ENCODE results near the gene TICRR. TPM values are rescaled to one million over a fixed set of nuclear protein-coding genes. Genes with fewer than 3 reads are reported as not detected.
"Not testable (repeated sequence)": the region's sequence is repeated elsewhere in the genome, so short reads cannot be mapped to it uniquely, and the experiment has no call there.

The TICRR gene
- total and polyA plus RNA-seq, 4 experiments from 2014 or later, result 0.07 to 0.14 (median 0.12) TPM; not detected in 1

- Mint-ChIP-seq H3K27me3 (peaks cover 15 to 29% of the 10 kb centered on the region in 2 donors), H3K4me3 (no peak overlapping the region)
- CTCF ChIA-PET (ENCODE audit: partially characterized antibody), result interaction anchor here (1.3 kb wide), 1 partner anchor 9 kb away, joined by 5 read pairs; no protein-coding TSS in a partner anchor
These were observed 6.1 kb upstream of the TICRR start for GRCh38 chr15:89569090-89569745.

DNA sequence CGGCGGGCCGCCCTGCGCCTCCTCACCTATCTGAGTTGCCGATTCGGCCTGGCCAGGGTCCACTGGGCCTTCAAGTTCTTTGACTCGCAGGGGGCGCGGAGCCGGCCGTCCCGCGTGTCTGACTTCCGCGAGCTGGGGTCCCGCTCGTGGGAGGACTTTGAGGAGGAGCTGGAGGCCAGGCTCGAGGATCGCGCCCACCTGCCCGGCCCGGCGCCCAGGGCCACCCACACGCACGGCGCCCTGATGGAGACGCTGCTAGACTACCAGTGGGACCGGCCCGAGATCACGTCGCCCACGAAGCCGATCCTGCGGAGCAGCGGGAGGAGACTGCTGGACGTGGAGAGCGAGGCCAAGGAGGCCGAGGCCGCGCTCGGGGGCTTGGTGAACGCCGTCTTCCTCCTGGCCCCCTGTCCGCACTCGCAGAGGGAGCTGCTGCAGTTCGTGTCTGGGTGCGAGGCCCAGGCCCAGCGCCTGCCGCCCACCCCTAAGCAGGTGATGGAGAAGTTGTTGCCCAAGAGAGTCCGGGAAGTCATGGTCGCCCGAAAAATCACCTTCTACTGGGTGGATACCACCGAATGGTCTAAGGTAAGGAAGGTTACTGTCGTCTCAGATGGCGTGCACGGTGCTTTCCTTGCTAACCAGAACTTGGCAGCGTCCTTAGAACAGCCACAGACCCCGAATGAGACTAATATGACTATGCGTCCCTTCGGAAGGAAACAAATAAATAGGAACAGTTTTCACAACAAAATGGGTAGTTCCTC is 567 bp downstream of the TICRR start:
- Mint-ChIP-seq H3K36me3 (peaks cover 0 to 3% of the 10 kb centered on the region in 2 donors), H3K27me3 (peaks cover 6 to 8% of the 10 kb centered on the region in 2 donors), H3K27ac (peak overlapping the region in 4 of 7 donors; percentile 80 to 81 (median 81)), H3K4me3 (peak overlapping the region; percentile 83 to 95 (median 86)), H3K9me3 (no peaks in the 10 kb centered on the region), H3K4me1 (peaks cover 11 to 19% (median 13%) of the 10 kb centered on the region in 4 donors)
- H3K27ac ChIP-seq (ENCODE audit: low read depth, low read length), result no peak overlapping the region
- peak overlapping the region; percentile 74 to 88 for H3K4me3 ChIP-seq (ENCODE audit: low read length in 2 of 2)
- CTCF ChIA-PET (ENCODE audit: partially characterized antibody), result no interaction called here
- POLR2A ChIA-PET (ENCODE audit: partially characterized antibody), result interaction anchor here (0.6 to 1.0 kb wide), 2 partner anchors 13 to 915 kb away, joined by 3 to 4 read pairs; no protein-coding TSS in a partner anchor
- intact Hi-C loops (cut with micrococcal nuclease), result loop anchor here (2.0 to 10.0 kb wide), 3 partner anchors 115 to 331 kb away; partner anchors contain the start of genes FANCI, PEX11A, POLG and WDR93
- peak in 3 of 5 donors; percentile 4 to 10 (median 7) for DNase-seq
- peaks cover 10% of the 10 kb centered on the region for H3K4me1 ChIP-seq (ENCODE audit: insufficient read depth, low read length)
- no peaks in the 10 kb centered on the region for H3K27me3 ChIP-seq (ENCODE audit: insufficient read depth, low read length)
- no peaks in the 10 kb centered on the region for H3K36me3 ChIP-seq (ENCODE audit: insufficient read depth, low read length)
- H3K9me3 ChIP-seq (ENCODE audit: control insufficient read depth in 1 of 2, low read length in 2 of 2), result no peaks in the 10 kb centered on the region

More at GRCh38 chr15:89569090-89569745, 6.1 kb upstream of the TICRR start:
- H3K27me3 ChIP-seq (ENCODE audit: insufficient read depth, low read length), result no peaks in the 10 kb centered on the region
- no peak overlapping the region for H3K27ac ChIP-seq (ENCODE audit: low read depth, low read length)
- H3K4me3 ChIP-seq (ENCODE audit: low read length in 2 of 2), result no peak overlapping the region
- peaks cover 0 to 7% (median 0%) of the 10 kb centered on the region in 8 donors for H3K9me3 Mint-ChIP-seq
- H3K4me1 ChIP-seq (ENCODE audit: insufficient read depth, low read length), result no peaks in the 10 kb centered on the region
- no peak overlapping the region for H3K27ac Mint-ChIP-seq
- POLR2A ChIA-PET (ENCODE audit: partially characterized antibody), result no interaction called here
- H3K4me1 Mint-ChIP-seq, result no peaks in the 10 kb centered on the region
- H3K36me3 ChIP-seq (ENCODE audit: insufficient read depth, low read length), result no peaks in the 10 kb centered on the region
- no peaks in the 10 kb centered on the region for H3K36me3 Mint-ChIP-seq
- no peak for DNase-seq
- intact Hi-C loops (cut with micrococcal nuclease), result no loop called here
- H3K9me3 ChIP-seq (ENCODE audit: control insufficient read depth in 1 of 2, low read length in 2 of 2), result no peaks in the 10 kb centered on the region

- peaks cover 6 to 8% of the 10 kb centered on the region in 2 donors for H3K27me3 Mint-ChIP-seq
- DNase-seq, result no peak
- H3K36me3 Mint-ChIP-seq, result peaks cover 0 to 3% of the 10 kb centered on the region in 2 donors
- ChIA-PET CTCF (ENCODE audit: partially characterized antibody) (no interaction called here), POLR2A (ENCODE audit: partially characterized antibody) (no interaction called here)
- no peak overlapping the region for H3K27ac ChIP-seq (ENCODE audit: low read depth, low read length)
- no peaks in the 10 kb centered on the region for H3K27me3 ChIP-seq (ENCODE audit: insufficient read depth, low read length)
- H3K4me3 ChIP-seq (ENCODE audit: low read length in 2 of 2), result peak overlapping the region; percentile 74 to 88
- H3K36me3 ChIP-seq (ENCODE audit: insufficient read depth, low read length), result no peaks in the 10 kb centered on the region
- H3K4me1 ChIP-seq (ENCODE audit: insufficient read depth, low read length), result peaks cover 10% of the 10 kb centered on the region
- no peaks in the 10 kb centered on the region for H3K9me3 ChIP-seq (ENCODE audit: control insufficient read depth in 1 of 2, low read length in 2 of 2)
- peak overlapping the region; percentile 83 to 95 (median 86) for H3K4me3 Mint-ChIP-seq
- H3K4me1 Mint-ChIP-seq, result peaks cover 11 to 19% (median 13%) of the 10 kb centered on the region in 4 donors
- peak overlapping the region in 4 of 7 donors; percentile 80 to 81 (median 81) for H3K27ac Mint-ChIP-seq
- H3K9me3 Mint-ChIP-seq, result no peaks in the 10 kb centered on the region
- intact Hi-C loops (cut with micrococcal nuclease), result loop anchor here (10.0 kb wide), 2 partner anchors 242 to 332 kb away; partner anchors contain the start of genes FANCI and POLG
These were observed 1.1 kb downstream of the TICRR start for GRCh38 chr15:89576417-89576773.

DNA sequence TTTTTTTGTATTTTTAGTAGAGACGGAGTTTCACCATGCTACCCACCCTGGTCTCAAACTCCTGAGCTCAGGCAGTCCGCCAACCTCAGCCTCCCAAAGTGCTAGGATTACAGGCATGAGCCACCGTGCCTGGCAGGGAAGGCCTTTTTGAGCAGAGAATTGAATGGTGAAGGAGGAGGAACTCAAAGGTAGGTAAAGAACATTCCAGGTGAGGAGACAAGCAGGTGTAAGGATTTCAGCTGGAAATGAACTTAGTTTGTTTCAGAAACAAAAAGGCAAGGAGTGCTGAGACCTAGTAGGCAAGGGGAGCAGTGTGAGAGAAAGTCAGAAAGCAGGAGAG is 2.5 kb downstream of the TICRR start:
- ChIA-PET CTCF (ENCODE audit: partially characterized antibody) (no interaction called here), POLR2A (ENCODE audit: partially characterized antibody) (no interaction called here)
- no peaks in the 10 kb centered on the region for H3K27me3 ChIP-seq (ENCODE audit: insufficient read depth, low read length)
- H3K4me3 ChIP-seq (ENCODE audit: low read length in 2 of 2), result no peak overlapping the region
- no peak overlapping the region for H3K27ac ChIP-seq (ENCODE audit: low read depth, low read length)
- Mint-ChIP-seq H3K27ac (peak overlapping the region in 1 of 7 donors; percentile 18), H3K27me3 (no peaks in the 10 kb centered on the region), H3K36me3 (peaks cover 0 to 3% of the 10 kb centered on the region in 2 donors), H3K4me3 (peak overlapping the region in 1 of 8 donors; percentile 26), H3K4me1 (peaks cover 11 to 19% (median 13%) of the 10 kb centered on the region in 4 donors), H3K9me3 (no peaks in the 10 kb centered on the region)
- DNase-seq, result no peak
- no peaks in the 10 kb centered on the region for H3K36me3 ChIP-seq (ENCODE audit: insufficient read depth, low read length)
- H3K9me3 ChIP-seq (ENCODE audit: control insufficient read depth in 1 of 2, low read length in 2 of 2), result no peaks in the 10 kb centered on the region
- intact Hi-C loops (cut with micrococcal nuclease), result loop anchor here (10.0 kb wide), 2 partner anchors 243 to 333 kb away; partner anchors contain the start of genes FANCI and POLG
- peaks cover 10% of the 10 kb centered on the region for H3K4me1 ChIP-seq (ENCODE audit: insufficient read depth, low read length)

- no peaks in the 10 kb centered on the region for H3K36me3 ChIP-seq (ENCODE audit: insufficient read depth, low read length)
- no peak overlapping the region for H3K27ac ChIP-seq (ENCODE audit: low read depth, low read length)
- peaks cover 10% of the 10 kb centered on the region for H3K4me1 ChIP-seq (ENCODE audit: insufficient read depth, low read length)
- intact Hi-C loops (cut with micrococcal nuclease), result loop anchor here (10.0 kb wide), 2 partner anchors 243 to 333 kb away; partner anchors contain the start of genes FANCI and POLG
- Mint-ChIP-seq H3K27ac (no peak overlapping the region), H3K9me3 (no peaks in the 10 kb centered on the region), H3K4me3 (no peak overlapping the region), H3K27me3 (no peaks in the 10 kb centered on the region), H3K36me3 (peaks cover 0 to 3% of the 10 kb centered on the region in 2 donors), H3K4me1 (peaks cover 11 to 19% (median 13%) of the 10 kb centered on the region in 4 donors)
- no peak overlapping the region for H3K4me3 ChIP-seq (ENCODE audit: low read length in 2 of 2)
- no peaks in the 10 kb centered on the region for H3K27me3 ChIP-seq (ENCODE audit: insufficient read depth, low read length)
- ChIA-PET CTCF (ENCODE audit: partially characterized antibody) (no interaction called here), POLR2A (ENCODE audit: partially characterized antibody) (no interaction called here)
- no peaks in the 10 kb centered on the region for H3K9me3 ChIP-seq (ENCODE audit: control insufficient read depth in 1 of 2, low read length in 2 of 2)
- no peak for DNase-seq
These were observed 2.9 kb downstream of the TICRR start for GRCh38 chr15:89578146-89578545.

DNA sequence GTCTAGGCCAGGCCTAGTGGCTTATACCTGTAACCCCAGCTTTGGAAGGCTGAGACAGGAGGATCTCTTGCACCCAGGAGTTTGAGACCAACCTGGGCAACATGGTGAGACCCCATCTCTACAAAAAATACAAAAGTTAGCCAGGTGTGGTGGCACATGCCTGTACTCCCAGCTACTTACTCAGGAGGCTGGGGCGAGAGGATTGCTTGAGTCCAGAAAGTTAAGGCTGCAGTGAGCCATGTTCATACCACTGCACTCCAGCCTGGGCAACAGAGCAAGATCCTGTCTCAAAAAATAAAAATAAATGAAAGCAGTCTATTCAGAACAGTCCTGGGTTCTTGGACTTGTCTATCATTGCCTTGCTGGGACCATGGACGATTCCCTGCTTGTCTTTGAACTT is 5.5 kb downstream of the TICRR start:
- intact Hi-C loops (cut with micrococcal nuclease); H3K27me3 ChIP-seq (ENCODE audit: insufficient read depth, low read length); H3K9me3 Mint-ChIP-seq; H3K27ac ChIP-seq (ENCODE audit: low read depth, low read length); H3K36me3 Mint-ChIP-seq; H3K36me3 ChIP-seq (ENCODE audit: insufficient read depth, low read length); H3K9me3 ChIP-seq (ENCODE audit: control insufficient read depth in 1 of 2, low read length in 2 of 2); DNase-seq; H3K27ac Mint-ChIP-seq; H3K27me3 Mint-ChIP-seq; H3K4me3 Mint-ChIP-seq; CTCF ChIA-PET (ENCODE audit: partially characterized antibody); POLR2A ChIA-PET (ENCODE audit: partially characterized antibody); H3K4me3 ChIP-seq (ENCODE audit: low read length in 2 of 2); H3K4me1 ChIP-seq (ENCODE audit: insufficient read depth, low read length): not testable (repeated sequence)
- peaks cover 8 to 13% (median 9%) of the 10 kb centered on the region in 4 donors for H3K4me1 Mint-ChIP-seq

DNA sequence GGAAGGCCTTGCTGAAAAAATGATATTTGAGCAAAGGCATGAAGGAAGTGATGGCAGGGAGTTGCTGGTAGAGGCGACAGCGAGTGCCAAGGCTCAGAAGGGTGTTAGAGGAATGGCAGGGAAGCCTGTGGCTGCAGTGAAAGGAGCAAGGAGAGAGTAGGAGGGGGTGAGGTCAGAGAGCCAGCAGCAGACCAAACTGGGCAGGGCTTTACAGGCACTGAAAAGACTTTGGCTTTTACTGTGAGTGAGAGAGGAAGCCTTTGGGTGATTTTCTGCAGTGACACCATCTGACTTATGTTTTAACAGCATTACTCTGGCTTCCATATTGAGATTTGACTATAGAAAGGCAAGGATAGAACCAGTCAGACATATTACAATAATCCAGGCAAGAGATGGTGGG is 11.4 kb downstream of the TICRR start:
- no peaks in the 10 kb centered on the region for H3K4me1 ChIP-seq (ENCODE audit: insufficient read depth, low read length)
- CTCF ChIA-PET (ENCODE audit: partially characterized antibody), result no interaction called here
- H3K36me3 Mint-ChIP-seq, result no peaks in the 10 kb centered on the region
- H3K27ac Mint-ChIP-seq, result no peak overlapping the region
- no peaks in the 10 kb centered on the region for H3K9me3 Mint-ChIP-seq
- H3K27me3 ChIP-seq (ENCODE audit: insufficient read depth, low read length), result no peaks in the 10 kb centered on the region
- H3K4me1 Mint-ChIP-seq, result no peaks in the 10 kb centered on the region
- no peaks in the 10 kb centered on the region for H3K27me3 Mint-ChIP-seq
- no peak overlapping the region for H3K27ac ChIP-seq (ENCODE audit: low read depth, low read length)
- POLR2A ChIA-PET (ENCODE audit: partially characterized antibody), result no interaction called here
- H3K4me3 ChIP-seq (ENCODE audit: low read length in 2 of 2), result no peak overlapping the region
- no peak for DNase-seq
- no peaks in the 10 kb centered on the region for H3K9me3 ChIP-seq (ENCODE audit: control insufficient read depth in 1 of 2, low read length in 2 of 2)
- intact Hi-C loops (cut with micrococcal nuclease), result no loop called here
- H3K4me3 Mint-ChIP-seq, result no peak overlapping the region
- H3K36me3 ChIP-seq (ENCODE audit: insufficient read depth, low read length), result no peaks in the 10 kb centered on the region
